Adrenal gland (tissue), 5 donors: ENCODE results near the gene POSTN.

Experiments
- POLR2A ChIP-seq, 2 donors: fragments of 450-650 bp; IDR thresholded peaks; one replicate each; pipeline ENCODE4 v1.6.1; 2017; ENCODE audit warnings: antibody characterized with exemption in 2 of 2, mild to moderate bottlenecking in 2 of 2, moderate library complexity in 1 of 2
- TF ChIP-seq, protein P1 (sequence below), 6 experiments: fragments of 450-650 bp in 4 of 6; fragments of 200-600 bp in 2 of 6; sonication (generic) in 1 of 6; IDR thresholded peaks; 1 replicate in 5 of 6; 2 replicates in 1 of 6; pipeline versions ENCODE4 v1.5.1 to v1.8.0; 2016 to 2021; ENCODE audit warnings: antibody characterized with exemption in 6 of 6, mild to moderate bottlenecking in 2 of 6, moderate library complexity in 1 of 6
- donor health status: DM: no; HTN: no; CAD: no.

GRCh38 chr13:37535501-37535900 is 63.1 kb downstream of the POSTN start:
- TF ChIP-seq, protein P1, sequence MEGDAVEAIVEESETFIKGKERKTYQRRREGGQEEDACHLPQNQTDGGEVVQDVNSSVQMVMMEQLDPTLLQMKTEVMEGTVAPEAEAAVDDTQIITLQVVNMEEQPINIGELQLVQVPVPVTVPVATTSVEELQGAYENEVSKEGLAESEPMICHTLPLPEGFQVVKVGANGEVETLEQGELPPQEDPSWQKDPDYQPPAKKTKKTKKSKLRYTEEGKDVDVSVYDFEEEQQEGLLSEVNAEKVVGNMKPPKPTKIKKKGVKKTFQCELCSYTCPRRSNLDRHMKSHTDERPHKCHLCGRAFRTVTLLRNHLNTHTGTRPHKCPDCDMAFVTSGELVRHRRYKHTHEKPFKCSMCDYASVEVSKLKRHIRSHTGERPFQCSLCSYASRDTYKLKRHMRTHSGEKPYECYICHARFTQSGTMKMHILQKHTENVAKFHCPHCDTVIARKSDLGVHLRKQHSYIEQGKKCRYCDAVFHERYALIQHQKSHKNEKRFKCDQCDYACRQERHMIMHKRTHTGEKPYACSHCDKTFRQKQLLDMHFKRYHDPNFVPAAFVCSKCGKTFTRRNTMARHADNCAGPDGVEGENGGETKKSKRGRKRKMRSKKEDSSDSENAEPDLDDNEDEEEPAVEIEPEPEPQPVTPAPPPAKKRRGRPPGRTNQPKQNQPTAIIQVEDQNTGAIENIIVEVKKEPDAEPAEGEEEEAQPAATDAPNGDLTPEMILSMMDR (IDR thresholded peaks at IDR 0.05) = no peak
- TF ChIP-seq POLR2A (IDR thresholded peaks at IDR 0.05) = no peak
